Measurements from ENCODE around the gene SLC7A11. TPM values are rescaled to one million over a fixed set of nuclear protein-coding genes. Genes with fewer than 3 reads are reported as not detected.

Gene SLC7A11
- total and polyA plus RNA-seq, 7 donors, result under 0.01 to 2.8 (median 0.27) TPM

- Histone ChIP-seq H3K4me1 (peaks cover 0 to 8% (median 3%) of the 10 kb centered on the region in 4 donors), H3K27me3 (no peaks in the 10 kb centered on the region), H3K27ac (no peak overlapping the region), H3K9me3 (no peaks in the 10 kb centered on the region), H3K36me3 (no peaks in the 10 kb centered on the region), H3K4me3 (no peak overlapping the region)
- 96% methylated on average over 2 of the region's 2 CpGs for WGBS, 2 donors
- no peak for DNase-seq
- TF ChIP-seq POLR2AphosphoS5 (IDR thresholded peaks at IDR 0.05), result no peak
- TF ChIP-seq POLR2A (IDR thresholded peaks at IDR 0.05), result no peak
- TF ChIP-seq CTCF (IDR thresholded peaks at IDR 0.05), result no peak
- no peak for TF ChIP-seq EP300 (IDR thresholded peaks at IDR 0.05)
- intact Hi-C loops (cut with DNase I), result no loop called here
These were observed 35.0 kb upstream of the SLC7A11 start for GRCh38 chr4:138277133-138277532.

- peak overlapping the region in 1 of 4 donors; percentile 21 for H3K27ac ChIP-seq
- H3K36me3 ChIP-seq, result no peaks in the 10 kb centered on the region
- no peaks in the 10 kb centered on the region for H3K27me3 ChIP-seq
- no peak for DNase-seq
- H3K4me3 ChIP-seq, result no peak overlapping the region
- 83 to 84% methylated on average over 3 of the region's 3 CpGs for WGBS, 2 donors
- H3K9me3 ChIP-seq, result no peaks in the 10 kb centered on the region
- intact Hi-C loops (cut with DNase I), result no loop called here
- peaks cover 0 to 8% (median 3%) of the 10 kb centered on the region in 4 donors for H3K4me1 ChIP-seq
- TF ChIP-seq POLR2A (IDR thresholded peaks at IDR 0.05), result no peak
These were observed 33.9 kb upstream of the SLC7A11 start for GRCh38 chr4:138275963-138276621.

- TF ChIP-seq POLR2A (IDR thresholded peaks at IDR 0.05) (no peak), EP300 (IDR thresholded peaks at IDR 0.05) (no peak), POLR2AphosphoS5 (IDR thresholded peaks at IDR 0.05) (no peak), CTCF (IDR thresholded peaks at IDR 0.05) (no peak)
- H3K27ac ChIP-seq, result peak overlapping the region in 1 of 4 donors; percentile 21
- H3K9me3 ChIP-seq, result no peaks in the 10 kb centered on the region
- no peak overlapping the region for H3K4me3 ChIP-seq
- H3K36me3 ChIP-seq, result no peaks in the 10 kb centered on the region
- H3K4me1 ChIP-seq, result peaks cover 0 to 8% (median 3%) of the 10 kb centered on the region in 4 donors
- no peak for DNase-seq
- no peaks in the 10 kb centered on the region for H3K27me3 ChIP-seq
- intact Hi-C loops (cut with DNase I), result no loop called here
- 97 to 98% methylated on average over 1 of the region's 1 CpG for WGBS, 2 donors
These were observed 33.1 kb upstream of the SLC7A11 start for GRCh38 chr4:138275216-138275615.

GRCh38 chr4:138269175-138269574 is 27.0 kb upstream of the SLC7A11 start:
- no peaks in the 10 kb centered on the region for H3K4me1 ChIP-seq
- TF ChIP-seq EP300 (IDR thresholded peaks at IDR 0.05), result no peak
- no peak for TF ChIP-seq POLR2AphosphoS5 (IDR thresholded peaks at IDR 0.05)
- TF ChIP-seq CTCF (IDR thresholded peaks at IDR 0.05), result no peak
- TF ChIP-seq POLR2A (IDR thresholded peaks at IDR 0.05), result no peak
- H3K27me3 ChIP-seq, result no peaks in the 10 kb centered on the region
- DNase-seq, result no peak
- no peaks in the 10 kb centered on the region for H3K9me3 ChIP-seq
- no peak overlapping the region for H3K4me3 ChIP-seq
- no peaks in the 10 kb centered on the region for H3K36me3 ChIP-seq
- intact Hi-C loops (cut with DNase I), result no loop called here
- H3K27ac ChIP-seq, result no peak overlapping the region

GRCh38 chr4:138267835-138268234 is 25.7 kb upstream of the SLC7A11 start:
- Histone ChIP-seq H3K27me3 (no peaks in the 10 kb centered on the region), H3K4me1 (no peaks in the 10 kb centered on the region), H3K36me3 (no peaks in the 10 kb centered on the region), H3K4me3 (no peak overlapping the region), H3K27ac (no peak overlapping the region), H3K9me3 (no peaks in the 10 kb centered on the region)
- intact Hi-C loops (cut with DNase I), result no loop called here
- DNase-seq, result no peak
- no peak for TF ChIP-seq POLR2A (IDR thresholded peaks at IDR 0.05)
- TF ChIP-seq CTCF (IDR thresholded peaks at IDR 0.05), result no peak
- TF ChIP-seq POLR2AphosphoS5 (IDR thresholded peaks at IDR 0.05), result no peak
- no peak for TF ChIP-seq EP300 (IDR thresholded peaks at IDR 0.05)

All from sigmoid colon (tissue), 7 donors.